H1 (cell line): ENCODE measurements around the gene OR4C11. TPM values are rescaled to one million over a fixed set of nuclear protein-coding genes. Genes with fewer than 3 reads are reported as not detected.

Experiments used
- BCL11A ChIP-seq, 2 experiments: IDR thresholded peaks; one replicate each; pipeline ENCODE4 v1.6.1; 2011; ENCODE audit warnings: low read depth in 2 of 2, low read length in 2 of 2, mild to moderate bottlenecking in 2 of 2
- EZH2 ChIP-seq: fragments of 200-600 bp; sonication (generic); IDR thresholded peaks from 2 replicates; pipeline ENCODE4 v1.7.1; 2012; ENCODE audit warnings: low read depth, mild to moderate bottlenecking, moderate library complexity, low read length, inconsistent platforms; ENCODE audit not compliant: severe bottlenecking
- KDM1A ChIP-seq: fragments of 200-600, 300-600 bp; sonication (generic); IDR thresholded peaks from 2 replicates; pipeline ENCODE4 v1.7.1; 2016; ENCODE audit warnings: mild to moderate bottlenecking, low read length, borderline replicate concordance
- NANOG ChIP-seq: IDR thresholded peaks from 2 replicates; pipeline ENCODE4 v1.6.1; 2011; ENCODE audit warnings: low read length, low read depth, mild to moderate bottlenecking, inconsistent platforms; ENCODE audit not compliant: insufficient read depth, poor library complexity, severe bottlenecking
- polyA plus RNA-seq, 7 experiments: library from polyadenylated mRNA; depleted of rRNA in 3 of 7; stranded (reverse) in 5 of 7; unstranded in 2 of 7; fragments of >200 nt in 5 of 7; fragments of 200-250 nt in 2 of 7; gene quantifications; 1 replicate in 5 of 7; 2 replicates in 1 of 7; 4 replicates in 1 of 7; pipeline versions ENCODE4 v1.2.1 to v1.2.3, GENCODE V29; 2011 to 2013; ENCODE audit warnings: missing spikeins in 2 of 7, mixed read lengths in 2 of 7
- total RNA-seq: library from RNA; stranded (reverse); fragmentation: NEBNext Ultra II Directional; extraction: Animal tissue kit (Norgen Biotek cat#: 25700); gene quantifications from 2 replicates; pipeline ENCODE4 v1.2.1, GENCODE V29; 2021

Gene OR4C11
- total and polyA plus RNA-seq, 2 of the 8 experiments (the other 6 are each of a cell fraction or from before 2014, with no cell fraction given) = not detected

GRCh38 chr11:55571828-55572227 lies 35.6 kb downstream of the OR4C11 start, which contains the start of gene OR4C16 (continued):
- TF ChIP-seq BCL11A (IDR thresholded peaks at IDR 0.05; ENCODE audit: low read depth in 2 of 2, low read length in 2 of 2) (no peak), NANOG (no peak), EZH2 (no peak), KDM1A (no peak)
